GM18517 (cell line): Measurements from ENCODE around the gene SERGEF.

Experiments used
- ATAC-seq: cut with Tn5 transposase; IDR thresholded peaks from one replicate; pipeline ENCODE4 v1.9.1; 2021; ENCODE audit warnings: mild to moderate bottlenecking, moderate library complexity; ENCODE audit not compliant: unreplicated experiment

Gene SERGEF

GRCh38 chr11:17821648-17822400 lies 191.0 kb downstream of the SERGEF start:
- no peak for ATAC-seq

- ATAC-seq, result no peak
These were observed 196.5 kb downstream of the SERGEF start for GRCh38 chr11:17816232-17816931.

- ATAC-seq, result no peak
These were observed 198.3 kb downstream of the SERGEF start for GRCh38 chr11:17814546-17814945.

DNA sequence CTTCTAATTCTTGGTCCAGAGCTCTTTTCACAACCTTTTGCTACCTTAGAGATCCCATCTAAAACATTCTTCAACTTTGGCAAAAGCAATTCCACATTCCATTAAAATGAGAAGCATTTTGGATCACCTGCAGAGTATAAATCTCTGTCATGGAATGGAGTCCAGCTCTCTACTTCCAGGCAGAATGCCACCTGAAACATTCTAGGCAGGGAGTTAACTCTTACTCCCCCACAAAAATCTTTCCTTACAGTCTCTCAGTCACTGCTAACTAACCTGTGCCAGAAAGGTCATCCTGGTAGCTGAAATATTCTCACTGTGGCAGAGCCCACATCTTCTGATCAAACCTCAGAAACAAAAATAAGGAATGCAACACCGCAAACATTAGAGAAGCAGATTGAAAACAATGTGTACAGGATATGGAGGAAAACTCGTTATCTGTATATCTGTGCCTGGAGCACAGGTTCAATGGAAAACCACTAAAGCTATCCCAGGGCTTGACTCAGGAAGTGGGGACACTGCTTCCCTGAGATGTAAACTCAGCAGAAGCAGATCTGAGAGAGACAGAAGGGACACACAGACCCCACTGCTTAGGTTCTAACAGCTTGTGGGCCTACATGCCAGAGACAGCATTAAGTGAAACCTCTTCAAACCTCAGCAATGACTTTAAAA lies 199.3 kb downstream of the SERGEF start:
- no peak for ATAC-seq

DNA sequence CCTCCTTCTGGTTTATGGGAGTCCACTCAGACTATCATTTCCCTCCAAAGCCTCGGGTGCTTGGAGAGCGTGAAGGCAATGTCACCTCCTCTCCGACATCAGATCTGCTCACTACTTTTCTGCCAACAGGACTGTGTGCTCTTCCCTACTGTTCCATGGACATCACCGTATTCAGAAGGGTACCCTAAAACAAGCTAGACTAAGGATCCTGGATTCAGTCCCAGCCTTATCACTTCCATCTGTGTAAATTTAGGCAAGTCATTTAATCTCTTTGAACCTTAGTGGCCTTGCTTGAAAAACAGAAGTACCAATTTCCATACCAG lies 200.0 kb downstream of the SERGEF start:
- ATAC-seq, result no peak

DNA sequence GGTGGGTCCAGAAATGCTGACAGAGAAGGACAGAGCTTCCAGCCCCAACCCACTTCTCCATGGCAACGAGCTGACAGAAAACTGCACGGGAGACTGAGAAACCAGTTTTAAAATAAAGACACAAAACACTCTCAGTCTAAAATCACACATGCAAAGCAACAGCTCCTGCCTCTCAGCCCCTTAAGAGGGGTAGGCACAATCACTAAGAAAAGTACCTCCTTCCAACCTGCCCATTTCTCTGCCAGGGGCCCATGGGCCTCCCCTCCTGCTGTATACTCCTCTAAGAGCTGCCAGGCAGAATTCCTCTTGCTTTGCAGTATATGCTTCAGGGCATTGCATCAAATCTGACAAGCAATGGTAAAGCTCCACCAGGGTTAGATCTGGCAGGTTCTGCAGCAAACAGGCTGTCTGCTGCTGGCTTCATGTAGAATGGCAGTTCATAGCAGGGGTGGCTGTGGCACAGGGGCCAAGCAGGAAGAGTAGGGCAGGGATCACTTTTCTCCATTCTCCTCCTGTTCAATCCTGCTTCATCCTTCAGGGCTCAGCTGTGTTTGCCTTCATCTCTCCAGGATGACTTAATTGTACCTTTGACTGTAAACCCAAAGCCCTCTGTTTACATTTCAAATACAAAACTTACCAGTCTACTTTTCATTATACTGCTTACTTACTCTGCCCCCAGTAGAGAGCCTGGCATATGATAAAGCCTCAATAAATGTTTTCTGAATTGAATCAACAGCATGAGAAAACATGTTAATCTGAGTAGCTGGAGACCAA lies 200.6 kb downstream of the SERGEF start:
- ATAC-seq, result no peak

DNA sequence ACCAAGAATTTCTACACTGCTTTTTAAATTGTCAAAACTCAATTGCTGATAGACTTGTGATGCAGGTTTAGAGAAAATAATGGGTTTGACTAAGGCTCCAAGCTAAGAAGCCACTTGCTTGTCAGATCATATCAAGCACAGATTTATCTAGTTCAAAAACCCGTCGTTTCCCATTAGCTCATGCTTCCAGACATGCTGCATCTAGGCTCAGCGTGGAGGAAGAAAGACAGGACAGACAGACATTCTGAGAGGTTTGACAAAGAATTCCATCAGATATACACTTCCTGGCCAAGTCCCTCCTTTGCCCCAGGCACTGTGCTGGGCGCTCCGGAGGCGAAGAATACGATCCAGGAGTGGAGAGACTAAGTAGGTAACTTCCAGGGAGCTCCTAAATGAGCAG lies 201.5 kb downstream of the SERGEF start:
- no peak for ATAC-seq

DNA sequence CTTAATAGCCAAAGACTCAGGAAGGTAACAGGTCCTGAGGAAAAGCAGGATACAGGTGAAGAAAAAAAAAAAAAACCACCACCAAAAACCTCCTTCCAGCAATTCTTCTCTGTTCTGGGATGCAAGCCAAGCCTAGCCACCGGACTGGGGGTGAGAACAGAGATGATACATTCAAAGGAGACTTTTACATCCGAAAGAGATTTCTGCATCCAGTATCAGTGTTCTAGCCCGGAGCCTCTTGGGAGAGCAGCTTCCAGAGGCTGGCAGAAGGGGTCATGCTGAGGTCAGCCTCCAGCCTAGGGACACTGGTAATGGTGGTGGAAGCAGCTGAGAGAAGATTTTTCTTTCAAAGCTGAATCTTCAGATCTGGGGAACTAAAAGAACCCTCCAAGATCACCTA lies 202.1 kb downstream of the SERGEF start:
- no peak for ATAC-seq

- ATAC-seq, result no peak
These were observed 202.8 kb downstream of the SERGEF start for GRCh38 chr11:17810041-17810440.

- no peak for ATAC-seq
These were observed 205.8 kb downstream of the SERGEF start for GRCh38 chr11:17807034-17807433.

GRCh38 chr11:17805873-17806272 lies 207.0 kb downstream of the SERGEF start:
- ATAC-seq, result no peak

GRCh38 chr11:17805043-17805442 lies 207.8 kb downstream of the SERGEF start:
- ATAC-seq, result no peak

DNA sequence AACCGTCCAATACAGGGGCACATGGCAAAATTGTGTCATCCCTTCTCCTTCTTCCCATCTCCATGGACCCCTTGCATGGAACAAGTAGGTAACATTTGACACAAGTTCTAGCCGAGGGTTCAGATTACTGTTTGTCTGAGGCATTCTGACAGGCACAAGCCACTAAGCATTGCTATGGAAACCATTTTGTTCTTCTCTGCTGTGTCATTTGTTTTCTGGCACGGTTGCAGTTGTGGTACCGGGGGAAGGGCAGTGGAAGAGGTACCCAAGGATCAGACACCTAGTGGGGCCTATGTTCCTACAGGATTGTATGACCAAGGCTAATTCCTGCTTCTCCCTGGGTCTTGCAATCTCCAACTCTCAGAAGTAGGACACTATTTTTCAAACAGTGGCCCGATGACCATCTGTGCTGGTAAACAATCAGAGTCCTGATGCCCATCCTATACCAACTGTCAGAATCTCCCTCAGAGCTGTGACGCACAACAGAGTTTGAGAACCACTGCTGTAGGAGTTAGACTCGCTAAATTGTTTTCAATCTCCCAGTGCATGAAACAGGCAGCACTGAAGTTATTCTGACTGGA lies 209.0 kb downstream of the SERGEF start:
- ATAC-seq, result no peak

GRCh38 chr11:17802491-17802890 lies 210.4 kb downstream of the SERGEF start:
- no peak for ATAC-seq

GRCh38 chr11:17801166-17801565 lies 211.7 kb downstream of the SERGEF start:
- no peak for ATAC-seq

DNA sequence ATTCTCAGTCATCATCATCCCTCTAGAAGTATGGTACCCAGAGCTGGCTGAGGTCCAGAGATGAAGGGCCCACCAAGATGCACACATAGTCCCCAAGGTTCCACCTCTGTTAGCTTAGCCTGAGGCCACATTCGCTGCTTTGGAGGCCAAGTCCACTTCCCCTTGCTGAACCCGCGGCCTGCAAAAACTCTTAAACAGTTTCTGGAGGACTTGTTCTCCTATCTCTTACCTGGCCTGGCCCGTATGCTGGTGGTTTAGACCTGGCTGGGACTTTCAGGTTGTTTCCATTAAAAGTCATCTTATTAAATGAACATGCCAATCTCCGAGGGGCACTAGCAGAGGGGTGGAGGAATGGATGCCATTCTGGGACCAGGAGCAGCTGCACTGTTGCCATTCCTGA lies 213.7 kb downstream of the SERGEF start:
- no peak for ATAC-seq

GRCh38 chr11:17798716-17799115 lies 214.1 kb downstream of the SERGEF start:
- ATAC-seq, result no peak

DNA sequence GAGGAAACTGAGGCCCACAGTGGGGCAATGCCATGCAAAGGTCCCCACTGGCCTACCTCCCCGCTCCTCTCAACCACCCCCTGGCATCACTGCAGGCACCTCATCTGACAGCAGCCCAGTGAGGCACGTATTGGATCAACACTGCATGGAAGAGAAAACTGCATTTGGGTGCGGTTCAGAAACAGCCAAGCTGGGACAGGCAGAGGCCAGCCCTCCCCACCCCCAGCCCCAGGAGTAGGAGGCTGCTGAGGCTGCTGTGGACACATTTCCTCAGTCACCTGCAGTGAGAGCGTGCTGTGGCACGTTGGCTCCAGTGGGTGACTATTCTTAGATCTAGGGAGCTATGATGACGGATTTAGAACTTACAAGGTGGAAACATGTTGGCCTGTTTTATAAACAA lies 214.6 kb downstream of the SERGEF start:
- ATAC-seq, result no peak

DNA sequence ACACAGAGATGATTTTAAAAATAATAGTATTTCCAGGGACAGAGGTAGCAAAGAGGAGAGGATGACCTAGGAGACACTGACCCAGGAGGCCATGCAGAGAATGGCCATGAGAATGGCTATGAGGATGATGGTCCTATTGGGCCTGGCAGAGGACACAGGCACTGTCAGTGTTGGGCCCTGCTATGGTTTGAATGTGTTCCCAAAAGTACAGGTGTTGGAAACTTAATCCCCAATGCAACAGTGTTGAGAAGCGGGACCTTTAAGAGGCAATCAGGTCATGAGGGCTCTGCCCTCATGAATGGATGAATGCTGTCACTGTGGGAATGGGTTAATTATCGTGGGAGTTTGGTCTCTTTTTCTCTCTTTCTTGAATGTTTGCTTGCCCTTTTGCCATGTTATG lies 216.7 kb downstream of the SERGEF start:
- ATAC-seq, result no peak

- no peak for ATAC-seq
These were observed 217.9 kb downstream of the SERGEF start for GRCh38 chr11:17794981-17795380.

DNA sequence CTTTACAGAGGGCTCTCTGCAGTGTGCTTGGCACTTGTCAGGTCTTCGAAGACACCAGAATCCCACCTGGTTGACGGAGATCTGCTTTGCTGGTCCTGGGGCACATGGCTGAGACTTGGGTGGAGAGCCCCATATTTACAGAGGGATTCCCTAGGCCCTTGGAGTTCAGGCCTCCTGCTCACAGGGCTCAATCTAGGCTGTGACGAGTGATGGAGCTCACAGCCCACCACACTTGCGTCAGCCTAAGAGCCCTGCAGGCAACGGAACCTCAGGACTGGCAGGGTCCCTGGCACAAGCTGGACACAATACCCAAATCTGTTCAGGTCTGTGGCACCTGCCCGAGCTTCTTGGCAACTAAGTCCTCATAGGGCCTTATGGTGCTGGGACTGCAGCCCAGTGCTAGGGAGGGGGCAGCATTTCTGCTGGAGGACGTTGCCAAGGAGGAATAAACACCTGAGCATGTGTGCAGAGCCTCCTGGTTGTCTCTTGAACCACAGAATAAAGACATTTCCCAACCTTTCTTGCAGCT lies 219.1 kb downstream of the SERGEF start:
- ATAC-seq, result no peak
